Liver (tissue), 9 donors: ENCODE data around the gene FADS2. TPM values are rescaled to one million over a fixed set of nuclear protein-coding genes. Genes with fewer than 3 reads are reported as not detected.

ENCODE experiments used
- DNase-seq: peaks from one replicate; pipeline ENCODE4 v3.0.0-alpha.2; 2017; ENCODE audit warnings: low spot score
- H3K27ac ChIP-seq, 2 donors: one replicate each; pipeline ENCODE4 v1.7.0; 2013; ENCODE audit warnings: inconsistent platforms in 2 of 2, low read length in 2 of 2, control low read depth in 1 of 2, low read depth in 1 of 2, mild to moderate bottlenecking in 1 of 2
- H3K27me3 ChIP-seq, 4 donors: one replicate each; pipeline versions ENCODE4 v1.6.1 to v1.7.0; 2013; ENCODE audit warnings: low read length in 3 of 4, inconsistent platforms in 1 of 4, mild to moderate bottlenecking in 1 of 4, moderate library complexity in 1 of 4; ENCODE audit not compliant: control insufficient read depth in 4 of 4, insufficient read depth in 4 of 4
- H3K36me3 ChIP-seq, 4 donors: one replicate each; pipeline versions ENCODE4 v1.6.1 to v1.7.0; 2013; ENCODE audit warnings: low read length in 3 of 4, mild to moderate bottlenecking in 3 of 4, low read depth in 1 of 4, moderate library complexity in 1 of 4; ENCODE audit not compliant: control insufficient read depth in 4 of 4, insufficient read depth in 3 of 4
- H3K4me1 ChIP-seq, 4 donors: one replicate each; pipeline versions ENCODE4 v1.6.1 to v1.7.0; 2013; ENCODE audit warnings: low read length in 3 of 4, mild to moderate bottlenecking in 3 of 4, moderate library complexity in 1 of 4; ENCODE audit not compliant: control insufficient read depth in 4 of 4, insufficient read depth in 4 of 4
- H3K4me3 ChIP-seq, 3 donors: one replicate each; pipeline versions ENCODE4 v1.6.1 to v1.7.0; 2013; ENCODE audit warnings: low read length in 3 of 3, control low read depth in 1 of 3, low read depth in 1 of 3, mild to moderate bottlenecking in 1 of 3
- H3K9ac ChIP-seq, 2 donors: one replicate each; pipeline ENCODE4 v1.7.0; 2013; ENCODE audit warnings: low read length in 2 of 2, mild to moderate bottlenecking in 2 of 2, moderate library complexity in 2 of 2, control low read depth in 1 of 2, low read depth in 1 of 2
- H3K9me3 ChIP-seq, 4 donors: one replicate each; pipeline versions ENCODE4 v1.6.1 to v1.7.0; 2013; ENCODE audit warnings: low read length in 3 of 4; ENCODE audit not compliant: control insufficient read depth in 4 of 4
- CTCF ChIP-seq: fragments of 150-350 bp; IDR thresholded peaks from 2 replicates; pipeline ENCODE4 v1.5.1; 2017; ENCODE audit warnings: improper control_type of control experiment, low read depth, low read length; ENCODE audit not compliant: missing input control
- NR2F2 ChIP-seq: IDR thresholded peaks from 2 replicates; pipeline ENCODE4 v1.6.1; 2016; ENCODE audit warnings: antibody characterized with exemption
- RAD21 ChIP-seq, 2 donors: IDR thresholded peaks; 2 replicates each; pipeline ENCODE4 v1.6.1; 2016; ENCODE audit warnings: antibody characterized with exemption in 2 of 2, mild to moderate bottlenecking in 2 of 2
- REST ChIP-seq: IDR thresholded peaks from 2 replicates; pipeline ENCODE4 v1.6.1; 2016; ENCODE audit warnings: antibody characterized with exemption, mild to moderate bottlenecking
- SP1 ChIP-seq: IDR thresholded peaks from 2 replicates; pipeline ENCODE4 v1.6.1; 2018; ENCODE audit warnings: antibody characterized with exemption, mild to moderate bottlenecking
- ZBTB33 ChIP-seq: IDR thresholded peaks from 2 replicates; pipeline ENCODE4 v1.6.1; 2016; ENCODE audit warnings: antibody characterized with exemption
- WGBS: extraction: QIAGEN DNeasy Blood & Tissue Kit; methylation state at CpG from one replicate; pipeline ENCODE4 v1.1.7; 2013; 5-methylcytosine and 5-hydroxymethylcytosine counted together
- polyA plus RNA-seq, 2 donors: library from polyadenylated mRNA; stranded (reverse) in 1 of 2; unstranded in 1 of 2; fragments of 200-250 nt in 1 of 2; fragments of >200 nt in 1 of 2; fragmentation: Nextera tagmentation in 1 of 2; extraction: Ambion mirVana in 1 of 2; gene quantifications; one replicate each; pipeline versions ENCODE4 v1.2.1 to v1.2.3, GENCODE V29; 2013 to 2015
- total RNA-seq, 2 donors: library from RNA; depleted of rRNA; stranded (reverse); fragments of >200 nt; gene quantifications; one replicate each; pipeline ENCODE4 v1.2.3, GENCODE V29; 2014
- donor health status: healthy.
- donor health status: healthy.
- donor health status: healthy.
- donor health status: healthy.
- donor health status: healthy.

Gene FADS2
- total and polyA plus RNA-seq, 4 donors = 2.8 to 281 (median 84.9) TPM

- under 1% methylated on average over 96 of the region's 96 CpGs for WGBS
- H3K36me3 ChIP-seq = no peaks in the 10 kb centered on the region
- peaks cover 3 to 12% (median 11%) of the 10 kb centered on the region in 4 donors for H3K4me1 ChIP-seq
- DNase-seq = peak; percentile 79
- peak within 1 kb of the TSS in 1 of 2 donors; percentile 32 for H3K9ac ChIP-seq
- TF ChIP-seq RAD21 (IDR thresholded peaks at IDR 0.05) (peak in 1 of 2 donors; percentile 10), NR2F2 (no peak), ZBTB33 (no peak), SP1 (peak; percentile 36), REST (no peak), CTCF (no peak)
- no peaks in the 10 kb centered on the region for H3K9me3 ChIP-seq
- H3K27ac ChIP-seq = peak within 1 kb of the TSS; percentile 68 to 70
- peak within 1 kb of the TSS; percentile 38 to 89 (median 89) for H3K4me3 ChIP-seq
- H3K27me3 ChIP-seq = no peaks in the 10 kb centered on the region
These were observed 63.4 kb downstream of the FADS2 start, which contains the start of gene FADS3 for GRCh38 chr11:61891331-61892084. FADS3 (minus strand) TSS chr11:61891545; CDS start chr11:61891381, 164 bp downstream.

- Histone ChIP-seq H3K27me3 (no peaks in the 10 kb centered on the region), H3K36me3 (no peaks in the 10 kb centered on the region), H3K9ac (no peak overlapping the region), H3K9me3 (no peaks in the 10 kb centered on the region), H3K4me1 (peaks cover 3 to 12% (median 11%) of the 10 kb centered on the region in 4 donors), H3K27ac (peak overlapping the region; percentile 56 to 70), H3K4me3 (peak overlapping the region in 2 of 3 donors; percentile 51 to 89)
- WGBS = 35% methylated on average over 12 of the region's 12 CpGs
- no peak for DNase-seq
- TF ChIP-seq RAD21 (IDR thresholded peaks at IDR 0.05) (peak in 1 of 2 donors; percentile 2), REST (no peak)
These were observed 63.9 kb downstream of the FADS2 start for GRCh38 chr11:61892085-61892370.
